NK-92 treated with Interleukin-12 subunit alpha and Interleukin-12 subunit beta, amount 100 ng/mL, for 24 hours (cell line): ENCODE measurements around the gene SLC6A9.
A peak's percentile ranks its signal among the peaks of the same experiment; 100 is the strongest.

ENCODE experiments used
- DNase-seq: peaks from one replicate; lab custom pipeline; 2025; lab: John Stamatoyannopoulos, UW

Gene SLC6A9

GRCh38 chr1:44002165-44002564, 29.1 kb downstream of the SLC6A9 start:
- DNase-seq, result no peak

- DNase-seq, result no peak
These were observed 31.1 kb downstream of the SLC6A9 start for GRCh38 chr1:44000122-44000665.

DNA sequence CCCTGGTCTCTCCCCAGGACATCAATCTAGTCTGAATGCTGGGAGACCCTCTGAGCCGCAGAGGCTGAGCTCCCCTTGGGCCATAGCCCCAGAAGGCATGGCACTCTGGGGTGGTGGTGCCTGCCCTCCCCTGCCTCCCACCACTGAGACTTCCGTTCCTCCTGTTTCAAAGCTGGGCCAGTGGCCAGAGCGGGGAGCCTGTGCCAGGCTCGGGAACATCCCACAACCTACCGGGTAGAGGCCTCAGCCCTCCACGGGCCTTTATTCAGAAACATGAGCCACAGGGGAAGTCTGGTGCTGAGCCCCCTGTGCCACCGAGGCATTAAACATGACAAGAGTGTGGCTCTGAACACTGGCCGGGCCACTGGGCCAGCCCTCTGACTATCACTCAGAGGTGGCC, 31.8 kb downstream of the SLC6A9 start:
- no peak for DNase-seq

DNA sequence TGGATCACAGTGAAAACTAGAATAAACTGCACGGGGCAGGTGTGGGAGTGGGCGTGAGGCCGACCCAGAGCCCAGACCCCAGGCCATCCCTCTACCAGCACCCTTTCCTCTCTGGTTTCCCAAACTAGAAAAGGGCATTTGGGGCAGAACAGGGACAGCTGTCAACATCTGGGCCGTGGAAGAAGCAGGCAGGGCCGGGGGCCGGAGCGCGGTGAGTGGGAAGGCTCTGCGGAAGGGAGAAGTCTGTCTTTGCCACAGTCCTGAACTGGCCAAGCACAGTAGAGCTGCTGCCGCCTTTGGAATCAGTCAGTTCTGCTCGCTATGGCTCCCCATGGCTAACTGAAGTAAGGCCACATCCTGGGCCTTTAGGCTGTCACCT, 33.3 kb downstream of the SLC6A9 start:
- DNase-seq, result no peak

DNA sequence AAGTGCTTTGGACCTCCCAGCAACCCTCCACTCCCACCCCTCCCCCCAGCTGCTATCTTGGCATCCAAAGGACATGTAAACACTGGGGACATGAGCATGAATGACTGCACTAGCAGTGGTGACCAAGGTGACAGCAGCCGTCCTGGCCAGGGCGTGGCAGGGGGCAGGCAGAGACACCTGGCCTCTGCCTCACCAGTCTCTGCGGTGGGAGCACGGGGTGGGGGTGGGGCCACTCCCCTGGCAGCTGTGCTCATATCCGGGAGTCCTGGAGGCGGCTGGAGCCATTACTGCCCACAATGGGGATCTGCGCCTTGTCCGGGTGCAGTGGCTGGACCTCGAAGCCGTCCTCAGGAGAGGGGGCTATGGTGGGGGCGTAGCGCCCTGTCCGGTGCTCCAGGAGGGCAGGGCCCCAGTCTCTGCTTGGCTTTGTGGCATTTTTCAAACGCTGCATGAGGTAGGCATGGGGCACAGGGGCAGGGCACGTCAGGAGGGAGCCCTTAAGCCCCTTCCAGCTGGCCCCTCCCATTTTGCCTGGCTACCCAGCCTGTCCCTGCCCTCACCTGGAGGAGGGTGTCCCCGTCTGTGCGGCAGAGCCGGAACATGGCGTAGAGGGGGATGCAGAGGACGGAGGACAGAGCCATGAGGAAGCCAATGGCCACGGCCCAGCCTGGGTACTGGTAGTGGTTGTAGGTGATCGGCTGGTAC, 33.8 kb downstream of the SLC6A9 start:
- DNase-seq, result no peak

GRCh38 chr1:43996733-43997115, 34.5 kb downstream of the SLC6A9 start:
- DNase-seq, result no peak

GRCh38 chr1:43995984-43996732, 35.1 kb downstream of the SLC6A9 start:
- no peak for DNase-seq

DNA sequence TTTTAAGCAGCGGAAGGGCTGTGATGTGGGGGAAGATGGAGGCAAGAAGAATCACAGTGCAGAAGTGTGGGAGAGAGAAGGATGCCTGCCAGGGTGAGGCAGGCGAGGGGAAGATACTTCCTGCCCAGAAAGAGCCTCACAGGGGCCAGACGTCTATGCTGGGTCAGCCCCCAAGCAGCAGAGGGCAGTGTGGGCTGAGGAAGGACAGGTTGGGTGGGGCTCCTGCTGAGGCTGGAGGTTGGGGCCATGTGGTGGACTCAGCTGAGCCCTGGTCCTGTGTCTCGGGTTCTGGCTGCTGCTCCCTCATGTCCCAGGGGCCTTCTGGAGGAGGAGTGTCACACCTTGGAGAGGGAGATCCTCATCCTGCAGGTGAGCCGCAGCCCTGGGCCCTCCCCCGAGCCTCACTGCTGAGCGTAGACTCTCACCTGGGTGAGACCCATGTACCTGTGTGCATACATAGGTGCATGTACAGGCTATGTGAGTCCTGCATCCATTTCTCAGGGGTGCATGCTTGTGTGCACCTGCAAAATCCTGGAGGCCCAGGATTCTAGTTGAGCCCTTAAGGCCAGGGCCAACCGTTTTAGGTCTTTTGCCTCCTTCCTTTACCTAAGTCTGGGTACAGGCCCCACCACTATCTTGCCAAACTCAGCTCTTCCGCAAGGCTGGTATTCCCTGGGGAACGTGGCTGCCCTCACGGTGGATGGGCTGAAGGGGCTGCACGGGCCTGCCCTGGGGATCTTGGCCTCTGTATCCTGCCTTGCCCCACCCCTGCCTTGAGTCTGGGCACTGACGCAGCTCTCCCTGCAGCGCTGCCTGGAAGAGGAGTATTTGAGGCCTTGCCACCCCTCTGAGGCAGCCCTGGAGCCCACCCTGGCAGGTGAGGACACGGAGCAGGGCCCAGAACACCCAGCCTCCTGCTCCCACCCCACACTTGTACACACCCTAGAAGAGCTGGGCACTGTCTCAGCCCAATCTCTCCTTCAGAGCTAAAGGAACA, 36.2 kb downstream of the SLC6A9 start:
- no peak for DNase-seq

DNA sequence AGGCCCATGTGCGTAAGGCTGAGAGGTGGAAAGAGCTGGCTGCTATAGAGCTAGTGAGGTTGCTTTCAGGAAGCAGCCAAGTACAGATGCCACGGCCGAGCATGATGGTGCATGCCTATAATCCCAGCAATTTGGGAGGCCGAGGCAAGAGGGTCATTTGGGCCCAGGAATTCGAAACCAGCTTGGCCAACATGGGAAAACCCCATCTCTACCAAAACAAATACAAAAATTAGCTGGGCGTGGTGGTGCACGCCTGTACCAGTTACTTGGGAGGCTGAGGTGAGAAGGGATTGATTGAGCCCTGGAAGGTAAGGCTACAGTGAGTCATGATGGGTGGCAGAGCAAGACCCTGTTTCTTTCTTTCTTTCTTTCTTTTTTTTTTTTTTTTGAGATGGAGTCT, 37.2 kb downstream of the SLC6A9 start:
- DNase-seq, result no peak

DNA sequence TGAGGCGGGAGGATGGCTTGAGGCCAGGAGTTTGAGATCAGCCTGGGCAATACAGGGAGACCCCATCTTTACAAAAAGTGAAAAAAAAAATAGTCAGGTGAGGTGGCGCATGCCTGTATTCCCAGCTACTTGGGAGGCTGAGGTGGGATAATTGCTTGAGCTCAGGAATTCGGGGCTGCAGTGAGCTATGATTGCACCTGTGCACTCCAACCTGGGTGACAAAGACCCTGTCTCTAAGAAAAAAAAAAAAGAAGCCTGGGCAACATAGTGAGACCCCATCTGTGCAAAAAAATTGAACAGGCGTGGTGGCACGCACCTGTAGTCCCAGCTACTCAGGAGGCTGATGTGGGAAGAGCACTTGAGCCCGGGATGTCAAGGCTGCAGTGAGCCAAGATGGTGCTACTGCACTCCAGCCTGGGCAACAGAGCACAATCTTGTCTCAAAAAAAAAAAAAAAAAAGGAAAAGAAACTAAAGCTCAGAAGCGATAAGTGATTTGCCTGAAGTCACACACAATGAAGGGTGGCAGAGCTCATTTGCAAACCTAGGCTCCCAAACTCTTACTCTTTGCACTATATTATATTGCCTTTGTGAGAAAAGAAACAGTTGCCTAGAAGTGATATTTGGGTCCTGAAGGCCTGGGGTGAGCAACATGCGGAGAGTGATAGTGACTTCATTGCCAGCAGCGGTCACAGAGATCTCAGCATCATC, 37.9 kb downstream of the SLC6A9 start:
- DNase-seq, result no peak

GRCh38 chr1:43992232-43992995, 38.8 kb downstream of the SLC6A9 start:
- DNase-seq, result no peak

DNA sequence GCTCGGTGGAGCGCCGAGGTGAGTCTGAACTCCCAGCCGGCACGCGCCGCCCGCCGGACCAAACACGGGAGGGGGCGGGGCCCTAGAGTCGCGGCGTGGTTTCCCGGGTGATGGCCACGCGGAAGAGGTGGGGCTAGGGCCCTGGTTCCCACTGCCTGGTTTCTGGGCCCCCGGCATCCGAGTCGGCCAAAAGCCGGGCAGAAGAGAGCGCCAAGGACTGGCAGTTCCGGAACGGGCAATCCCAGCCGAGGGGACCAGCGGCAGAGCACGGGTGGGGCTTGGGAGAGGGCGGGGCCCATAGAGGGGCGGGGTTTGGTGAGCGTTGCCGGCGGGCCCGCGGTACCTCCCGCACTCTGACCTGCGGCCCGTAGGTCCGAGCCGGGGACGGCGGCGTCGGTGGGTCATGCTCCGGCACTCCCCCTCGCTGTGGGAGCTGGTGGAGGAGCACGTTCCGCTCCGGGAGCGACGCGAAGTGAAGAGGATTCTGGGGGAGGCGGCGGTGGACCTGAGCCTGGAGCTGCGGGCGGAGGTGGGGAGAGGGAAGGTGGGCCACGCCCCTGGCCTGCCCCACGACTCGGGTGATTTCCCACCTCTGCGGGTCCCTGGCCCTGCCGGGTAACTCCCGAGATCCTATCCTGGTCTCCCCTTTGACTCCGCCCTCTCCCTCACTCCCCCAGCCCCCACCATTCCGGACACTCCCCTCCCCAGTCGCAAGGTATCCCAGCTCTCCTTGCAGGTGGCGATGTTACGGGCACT, 39.6 kb downstream of the SLC6A9 start, which contains the start of gene CCDC24:
Gene CCDC24 (plus strand): TSS at position 124 of the 756 bp plus-strand sequence. CDS start 280 bp downstream, at position 404.
- peak; percentile 59 for DNase-seq

- no peak for DNase-seq
These were observed 40.1 kb downstream of the SLC6A9 start for GRCh38 chr1:43991200-43991475.

- DNase-seq, result no peak
These were observed 40.7 kb downstream of the SLC6A9 start for GRCh38 chr1:43990271-43991199.

DNA sequence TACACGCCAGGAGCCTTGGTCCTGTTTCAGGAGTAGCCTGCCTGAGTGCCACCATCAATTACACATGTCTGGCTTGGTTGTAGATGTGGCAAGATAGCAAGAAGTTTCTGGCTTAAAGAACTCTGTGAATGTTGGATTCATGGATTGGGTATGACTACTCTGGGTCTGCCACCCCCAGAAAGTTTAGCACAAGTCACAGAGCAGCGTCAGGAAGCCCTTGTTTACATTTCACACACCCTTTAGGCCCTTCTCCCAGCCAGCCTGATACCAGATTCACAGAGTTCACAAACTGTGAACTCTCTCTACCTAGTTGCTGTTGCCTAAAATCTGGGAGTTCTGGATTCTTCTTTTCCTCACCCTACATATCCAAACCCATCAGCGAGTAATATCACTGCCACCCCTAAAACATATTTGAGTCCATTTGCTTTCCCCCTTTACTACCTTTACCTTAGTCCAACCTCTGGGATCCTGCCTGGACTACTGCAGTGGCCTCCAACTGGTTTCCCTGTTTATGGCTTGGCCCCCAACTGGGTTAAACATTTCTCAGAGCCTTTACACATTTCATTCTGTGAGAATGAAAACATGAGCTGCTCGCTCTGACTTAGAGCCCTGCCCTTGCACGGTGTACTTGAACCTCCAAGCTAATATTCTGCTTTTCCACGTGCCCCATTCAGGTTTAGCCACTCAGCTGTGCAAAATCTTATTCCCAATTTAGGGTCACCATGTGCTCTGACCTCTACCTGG, 43.9 kb downstream of the SLC6A9 start:
- DNase-seq, result no peak

DNA sequence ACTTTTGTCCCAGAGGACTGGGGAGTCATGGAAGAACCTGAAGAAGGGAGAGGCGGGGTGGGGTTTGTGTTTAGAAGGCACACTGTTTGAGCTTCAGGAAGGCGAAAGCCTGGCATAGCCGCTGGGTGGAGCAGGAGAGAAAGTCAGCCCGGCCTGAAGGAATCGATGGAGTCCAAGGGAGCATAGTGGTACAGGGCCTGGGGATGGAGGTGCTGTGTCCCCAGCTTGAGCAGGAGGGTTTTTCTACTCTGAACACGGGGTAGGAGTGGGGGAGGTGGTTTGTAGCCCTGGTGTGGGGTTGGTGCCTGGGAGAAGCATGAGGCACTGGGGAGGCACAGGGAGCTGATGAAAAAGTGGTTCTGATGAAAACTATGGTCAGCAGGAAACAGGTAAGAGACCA, 44.5 kb downstream of the SLC6A9 start:
- no peak for DNase-seq

- no peak for DNase-seq
These were observed 45.2 kb downstream of the SLC6A9 start for GRCh38 chr1:43985984-43986595.

GRCh38 chr1:43984855-43985254, 46.4 kb downstream of the SLC6A9 start:
- no peak for DNase-seq
